NOMO-1 treated with dmso at 0.1 percent for 144 hours (cell line): ENCODE results near the gene MRPL23.

Experiments used
- DNase-seq: peaks from one replicate; lab custom pipeline; 2025; ENCODE audit not compliant: unreplicated experiment; lab: John Stamatoyannopoulos, UW

Gene MRPL23

DNA sequence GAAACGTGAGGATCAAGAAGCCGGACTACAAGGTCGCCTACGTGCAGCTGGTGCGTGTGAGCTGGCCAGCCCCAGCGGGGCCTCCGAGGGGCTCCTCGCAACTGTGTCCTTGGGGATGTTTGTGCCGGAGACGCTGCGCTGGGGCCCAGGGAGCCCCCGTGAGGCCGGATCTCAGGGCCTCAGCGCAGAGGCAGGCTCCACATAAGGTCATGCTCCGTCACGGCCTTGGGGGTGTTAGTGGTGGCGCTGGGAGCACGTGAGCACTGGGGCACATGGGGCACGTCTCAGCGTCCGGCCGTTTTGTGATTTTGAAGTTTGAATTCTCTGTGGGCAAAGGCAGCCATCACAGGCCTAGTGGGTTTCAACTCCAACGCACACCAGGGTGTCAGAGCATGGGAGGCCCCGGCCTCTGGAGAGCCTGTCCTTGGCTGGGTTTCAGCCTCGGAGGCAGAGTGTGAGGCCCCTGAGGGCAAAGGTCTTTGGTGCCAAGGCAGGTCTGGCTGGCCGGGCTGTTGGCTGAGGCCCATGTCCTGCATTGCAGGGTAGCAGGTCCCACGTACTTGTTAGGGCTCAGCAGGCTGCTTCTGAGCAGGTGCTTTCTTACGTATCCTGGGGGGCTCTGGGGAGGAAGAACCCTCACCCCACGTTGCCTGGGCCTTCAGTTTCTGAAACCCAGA, 5.8 kb downstream of the MRPL23 start:
- no peak for DNase-seq

DNA sequence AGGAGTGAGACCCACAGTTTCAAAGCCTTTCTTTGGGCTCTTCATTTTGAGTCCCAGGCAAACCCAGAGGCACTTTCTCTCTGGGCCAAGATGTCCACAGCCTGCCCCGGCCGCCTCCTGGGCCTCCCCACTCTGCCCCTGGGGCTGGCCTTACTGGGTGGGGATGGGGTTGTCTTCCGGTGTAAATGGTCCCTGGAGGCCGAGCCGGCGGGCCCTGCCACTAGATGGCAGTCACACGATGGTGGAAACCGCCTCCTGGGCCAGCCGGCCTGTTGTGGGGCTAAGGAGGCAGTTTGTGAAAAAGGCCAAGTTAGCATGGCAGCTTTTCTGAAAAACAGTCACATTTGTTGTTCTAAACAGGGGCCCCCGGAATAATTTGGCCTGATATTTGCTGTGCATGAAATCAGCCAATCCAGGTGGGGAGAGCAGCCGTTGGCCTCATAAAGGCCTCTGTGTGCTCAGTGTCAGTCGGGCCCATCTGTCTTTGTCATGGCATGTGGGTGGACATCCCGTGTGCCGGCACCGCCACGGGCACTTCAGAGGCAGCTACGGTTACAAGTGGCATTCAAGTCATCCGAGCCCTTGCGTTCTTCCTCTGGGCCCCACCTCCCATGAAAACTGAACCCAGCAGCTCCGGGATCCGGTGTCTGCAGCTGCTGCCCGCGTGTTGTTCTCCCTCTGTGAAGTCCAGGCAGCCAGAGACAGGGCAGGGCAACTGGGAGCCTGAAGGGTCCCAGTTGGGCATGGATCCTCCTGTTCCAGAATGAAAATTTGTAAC, 6.5 kb downstream of the MRPL23 start:
- DNase-seq, result no peak

DNA sequence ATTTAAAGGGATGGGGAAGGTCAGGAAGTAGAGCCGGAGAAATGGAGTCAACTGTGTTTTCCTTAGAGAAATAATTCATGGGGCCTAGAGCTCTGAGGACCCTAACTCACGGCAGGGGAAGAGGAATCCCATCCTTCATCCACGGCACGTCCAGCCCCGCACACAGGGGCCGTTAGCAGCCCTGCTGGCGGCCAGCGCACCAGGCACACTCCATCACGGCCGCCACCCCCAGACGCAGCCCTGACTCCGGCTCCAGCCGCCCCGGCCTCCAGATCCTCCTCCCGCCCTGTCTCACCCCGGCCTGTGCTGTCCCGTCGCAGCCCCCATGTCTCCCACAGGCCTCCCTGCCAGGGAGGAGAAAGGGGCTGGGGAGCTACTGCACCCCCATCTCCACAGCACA, 11.2 kb downstream of the MRPL23 start:
- no peak for DNase-seq

DNA sequence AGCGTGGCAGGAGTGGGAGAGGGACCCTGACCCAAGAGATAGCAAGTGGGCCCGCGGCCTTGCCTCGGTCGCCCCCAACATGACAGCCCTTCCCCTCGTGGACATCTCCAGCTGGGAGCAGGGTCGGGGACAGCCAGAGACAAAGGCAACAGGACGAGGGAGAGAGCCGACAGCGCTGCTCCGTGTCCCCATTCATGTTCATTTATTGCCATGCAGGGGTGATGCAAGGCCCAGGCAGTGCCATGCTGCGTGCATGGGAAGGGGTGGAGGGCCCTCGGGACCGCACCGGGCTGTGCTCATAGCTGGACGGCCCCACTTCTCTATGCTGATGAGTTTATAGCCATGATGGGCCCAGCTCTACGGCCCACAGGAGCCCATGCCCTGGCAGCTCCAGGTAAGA, 12.7 kb downstream of the MRPL23 start:
- no peak for DNase-seq

DNA sequence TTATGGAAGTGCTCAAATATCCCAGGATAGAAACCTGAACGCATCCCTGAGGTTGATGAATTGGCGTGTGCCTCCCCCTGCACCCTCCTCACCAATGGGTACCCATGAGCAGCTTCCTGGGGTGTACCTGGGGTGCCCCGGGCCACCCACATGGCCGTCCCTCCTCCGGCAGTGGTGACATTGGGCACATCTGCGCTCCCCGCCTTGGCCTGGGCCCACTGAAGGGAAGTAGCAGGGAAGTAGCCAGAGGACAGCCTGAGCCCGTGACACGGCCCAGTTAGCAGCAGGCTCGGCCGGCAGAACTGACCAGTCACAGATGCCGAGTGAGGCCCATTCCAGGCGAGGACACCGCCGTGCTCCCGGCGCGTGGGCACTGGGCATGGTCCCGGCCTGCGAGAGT, 16.7 kb downstream of the MRPL23 start:
- no peak for DNase-seq

DNA sequence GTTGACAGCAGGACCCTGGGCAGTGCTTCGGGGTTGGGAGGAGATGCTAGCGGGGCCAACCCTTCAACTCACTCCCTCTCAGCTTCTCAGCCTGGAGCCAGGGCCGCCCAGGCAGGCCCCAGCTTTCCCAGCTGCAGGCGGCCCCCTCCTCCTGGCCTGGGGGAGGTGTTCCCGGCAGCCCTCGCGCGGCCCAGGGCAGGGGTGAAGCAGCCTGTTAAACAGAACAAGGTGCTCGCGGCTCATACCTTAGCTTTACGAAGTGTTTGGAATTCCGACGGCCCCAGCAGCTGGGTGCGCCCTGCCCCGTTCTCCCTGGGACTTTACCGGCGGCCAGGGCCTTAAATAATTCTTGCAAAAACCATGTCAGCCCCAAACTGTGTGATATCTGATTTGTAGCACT, 17.2 kb downstream of the MRPL23 start:
- no peak for DNase-seq

DNA sequence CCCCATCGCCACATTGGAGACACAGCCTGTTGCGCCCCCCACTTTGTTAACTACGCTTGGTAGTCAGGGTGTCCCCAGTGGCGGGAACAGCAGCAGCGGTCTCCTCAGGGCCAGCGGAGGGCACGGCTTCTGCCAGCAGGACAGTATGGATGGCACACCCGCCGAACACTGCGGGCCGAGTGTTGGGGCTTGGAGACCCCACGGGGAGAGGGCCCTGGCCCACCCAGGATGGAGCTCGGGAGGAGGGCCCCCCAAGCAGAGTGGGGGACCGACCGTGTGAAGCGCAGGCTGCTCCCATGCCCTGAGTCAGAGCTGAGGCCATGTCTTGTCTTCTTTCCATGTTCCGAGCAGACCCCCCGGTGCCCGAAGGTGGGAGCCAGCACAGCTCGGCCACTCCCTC, 17.8 kb downstream of the MRPL23 start:
- DNase-seq, result no peak

DNA sequence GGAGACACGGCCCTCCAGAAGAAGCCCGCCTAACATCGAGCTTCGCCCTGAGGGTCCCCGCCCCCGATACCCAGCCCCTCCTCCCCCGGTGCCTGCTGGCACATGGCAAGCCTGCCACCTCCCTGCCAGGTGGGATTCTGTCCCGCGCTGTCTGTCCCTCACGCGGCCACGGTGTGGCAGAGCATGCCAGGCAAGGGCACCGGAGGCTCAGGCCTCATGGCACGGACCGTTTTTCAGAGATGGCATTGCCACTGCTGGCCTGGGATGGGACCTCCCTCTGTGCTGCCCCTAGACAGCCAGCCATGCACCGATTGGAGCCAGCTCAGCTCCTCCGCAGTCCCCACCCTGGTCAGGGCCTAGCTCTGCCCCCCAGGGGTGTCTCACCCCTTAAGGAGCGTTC, 19.4 kb downstream of the MRPL23 start:
- DNase-seq, result no peak

DNA sequence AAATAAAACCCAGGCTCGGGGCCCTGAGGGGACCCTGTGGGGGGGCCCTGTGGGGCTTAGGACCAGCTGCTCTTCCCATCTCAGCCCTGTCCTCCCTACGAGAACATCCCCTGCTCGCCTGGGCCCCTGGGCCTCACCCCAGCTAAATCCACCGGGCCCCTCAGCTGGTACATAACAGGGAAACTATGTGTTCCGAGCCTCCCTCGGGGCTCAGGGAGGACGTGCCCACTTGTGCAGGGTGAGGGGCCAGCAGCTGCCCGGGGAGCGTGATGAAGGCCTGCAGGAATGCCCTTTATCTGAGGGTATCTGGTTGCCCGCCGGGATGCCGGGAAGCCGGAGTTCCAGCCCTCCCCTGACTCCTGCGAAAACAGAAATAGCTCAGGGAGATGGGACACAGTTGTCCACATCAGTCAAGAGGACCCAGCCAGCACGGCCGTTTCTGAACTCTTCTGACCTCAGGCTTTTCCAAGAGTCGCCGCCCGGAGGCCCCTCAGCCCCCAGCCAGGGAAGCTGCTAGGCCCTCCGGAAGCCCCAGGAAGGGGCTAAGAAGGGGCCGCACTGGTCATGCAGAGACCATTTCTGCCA, 20.6 kb downstream of the MRPL23 start:
- DNase-seq, result no peak

DNA sequence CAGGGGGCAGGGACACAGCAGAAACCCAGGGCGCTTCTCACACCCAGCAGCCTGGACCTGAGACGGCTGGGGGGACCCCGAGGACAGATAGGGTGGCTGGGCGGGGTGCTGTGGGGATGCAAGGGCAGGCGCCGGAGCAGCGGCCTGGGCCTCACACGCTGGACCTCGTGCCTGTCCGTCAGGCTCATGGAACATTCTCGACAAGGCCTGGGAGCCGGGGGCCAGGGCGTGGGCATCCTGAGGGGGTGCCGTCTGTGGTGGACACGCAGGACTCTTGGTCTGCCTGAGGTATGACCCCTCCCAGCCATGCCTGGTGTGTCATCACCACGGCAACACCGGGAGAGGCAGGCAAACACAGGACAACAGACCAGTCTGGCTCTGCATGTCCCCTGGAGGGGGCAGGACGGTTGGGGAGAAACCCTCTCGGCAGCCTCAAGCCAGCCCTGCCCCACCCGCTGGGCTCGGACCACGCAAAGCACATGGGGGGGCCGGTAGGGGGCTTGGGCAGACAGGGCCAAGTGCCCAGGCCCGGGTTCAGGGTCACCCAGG, 21.4 kb downstream of the MRPL23 start:
- no peak for DNase-seq

DNA sequence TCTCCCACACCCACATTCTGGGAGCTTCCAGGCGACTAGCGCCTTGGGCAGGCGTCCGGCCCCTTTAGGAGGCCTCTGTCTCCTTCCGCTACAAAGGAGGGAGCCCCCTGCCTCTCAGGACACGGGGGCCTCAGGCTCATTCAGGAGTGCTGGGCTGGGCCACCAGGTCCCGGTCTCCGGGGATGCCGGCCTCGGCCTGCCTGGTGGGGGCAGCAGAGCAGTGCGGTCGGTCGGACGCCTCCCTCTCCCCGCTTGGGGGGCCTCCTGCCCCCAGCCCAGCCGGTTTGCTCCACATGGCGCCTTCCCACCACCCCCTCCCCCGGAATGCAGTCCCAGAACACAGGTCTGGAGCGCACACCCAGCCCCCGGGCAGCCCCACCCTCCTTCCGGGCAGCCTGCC, 21.9 kb downstream of the MRPL23 start:
- DNase-seq, result no peak

DNA sequence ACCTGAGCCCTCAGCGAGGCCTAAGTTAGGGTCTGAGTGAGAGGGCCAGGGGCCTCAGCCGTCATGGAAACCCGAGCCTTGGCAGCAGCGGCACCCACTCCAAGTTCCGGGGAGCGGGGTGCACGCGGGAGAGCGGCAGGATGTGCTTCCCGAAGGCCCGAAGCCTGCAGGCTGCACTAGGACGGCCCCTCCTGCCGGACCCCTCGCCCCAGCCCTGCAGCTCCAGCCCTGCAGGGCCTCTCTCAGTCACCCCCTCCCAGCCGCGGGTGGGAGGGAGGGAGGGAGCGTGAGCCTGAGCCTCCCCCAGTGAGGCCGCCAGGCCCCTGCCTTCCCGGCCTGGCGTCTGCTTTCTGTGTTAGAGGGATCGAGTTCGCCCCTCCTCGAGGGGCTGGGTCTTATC, 22.6 kb downstream of the MRPL23 start:
- no peak for DNase-seq

DNA sequence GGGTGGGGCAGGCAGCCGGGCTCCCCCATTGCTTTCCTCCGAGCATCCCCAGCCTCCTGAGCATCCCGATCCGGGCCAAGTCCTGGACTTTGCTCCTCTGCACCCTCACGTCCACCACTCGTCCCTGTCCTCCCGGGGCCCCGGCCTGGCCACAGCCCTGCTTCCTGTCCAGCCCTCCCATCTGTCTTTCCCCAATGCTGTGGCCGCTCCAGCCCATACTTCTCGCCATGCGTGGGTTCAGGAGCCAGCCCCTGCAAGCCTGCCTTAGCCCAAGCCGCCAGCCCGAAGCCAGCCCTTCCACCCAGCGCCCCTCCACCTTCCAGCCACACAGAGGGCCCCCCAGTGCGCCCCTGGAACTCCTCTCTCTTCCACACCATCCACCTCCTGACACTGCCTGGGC, 23.8 kb downstream of the MRPL23 start:
- DNase-seq, result no peak

DNA sequence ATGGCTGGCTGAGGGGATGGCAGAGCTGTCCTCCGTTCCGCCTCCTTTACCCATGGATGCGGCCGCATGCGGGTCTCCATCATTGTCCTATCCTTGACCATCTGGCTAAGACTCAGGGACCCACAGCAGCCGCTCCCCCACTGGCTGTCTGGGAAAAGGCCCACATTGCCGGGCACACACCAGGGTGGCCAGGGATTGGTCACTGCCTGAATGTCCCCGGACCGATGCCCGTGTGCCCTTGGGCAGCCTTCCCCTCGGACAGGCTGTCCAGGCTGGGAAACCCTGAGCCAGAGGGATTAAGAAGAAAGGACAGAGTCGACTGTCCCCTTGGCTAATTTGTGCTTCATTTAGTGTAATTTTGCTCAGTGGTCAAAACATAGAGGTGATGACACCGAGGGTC, 28.1 kb downstream of the MRPL23 start:
- no peak for DNase-seq

DNA sequence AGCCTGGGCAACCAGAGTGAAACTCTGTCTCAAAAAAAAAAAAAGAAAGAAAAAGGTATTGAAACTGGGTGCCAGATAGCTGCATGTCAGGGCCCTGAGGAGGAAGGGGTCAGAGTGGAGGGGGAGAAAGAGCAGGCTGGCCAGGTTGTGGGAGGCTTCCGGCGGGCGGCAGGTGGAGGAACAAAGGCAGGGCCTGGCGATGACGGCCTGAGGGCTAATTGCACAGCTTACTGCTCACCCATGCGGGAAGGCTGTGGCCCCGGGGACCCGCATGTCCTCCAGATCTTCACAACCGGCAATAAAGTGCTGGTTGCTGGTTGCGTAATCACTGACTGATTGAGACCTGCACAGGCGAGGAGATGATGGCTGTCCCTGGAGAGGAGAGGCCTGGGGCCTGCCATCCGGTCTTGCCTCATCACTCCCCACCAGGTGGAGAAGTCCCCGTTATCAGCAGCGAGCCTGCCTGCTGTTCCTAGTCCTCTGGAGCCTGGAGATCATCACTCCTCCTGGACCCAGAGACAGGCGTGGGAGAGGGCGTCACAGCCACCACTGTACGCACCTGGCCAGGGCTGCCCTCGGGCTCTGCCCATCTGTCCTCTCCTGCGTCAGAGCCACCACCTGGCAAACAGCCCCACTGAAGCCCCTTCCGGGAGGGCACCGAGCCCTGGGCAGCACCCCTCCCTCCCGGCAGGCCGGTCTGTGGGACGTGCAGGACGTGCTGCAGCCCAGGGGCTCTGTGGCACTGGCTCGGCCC, 31.8 kb downstream of the MRPL23 start:
- no peak for DNase-seq

DNA sequence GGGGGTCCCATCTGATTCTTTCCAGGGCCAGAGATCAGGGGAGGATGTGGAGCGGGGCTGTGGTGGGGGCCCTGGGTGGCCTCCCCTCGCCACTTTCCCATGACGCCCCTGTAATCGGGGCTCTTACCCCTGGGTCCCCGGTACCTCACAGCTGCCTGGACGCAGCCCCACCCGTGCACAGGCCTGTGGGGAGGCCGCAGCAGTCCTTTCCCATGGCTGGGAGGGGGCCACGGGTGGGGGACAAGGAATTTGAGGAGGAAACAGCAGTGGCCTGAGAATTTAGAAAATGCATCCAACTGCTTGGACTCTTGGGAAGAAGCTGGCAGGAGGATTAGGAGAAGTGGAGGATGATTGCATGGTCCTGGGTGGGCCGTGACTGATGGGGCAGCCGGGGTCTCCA, 32.5 kb downstream of the MRPL23 start:
- no peak for DNase-seq

DNA sequence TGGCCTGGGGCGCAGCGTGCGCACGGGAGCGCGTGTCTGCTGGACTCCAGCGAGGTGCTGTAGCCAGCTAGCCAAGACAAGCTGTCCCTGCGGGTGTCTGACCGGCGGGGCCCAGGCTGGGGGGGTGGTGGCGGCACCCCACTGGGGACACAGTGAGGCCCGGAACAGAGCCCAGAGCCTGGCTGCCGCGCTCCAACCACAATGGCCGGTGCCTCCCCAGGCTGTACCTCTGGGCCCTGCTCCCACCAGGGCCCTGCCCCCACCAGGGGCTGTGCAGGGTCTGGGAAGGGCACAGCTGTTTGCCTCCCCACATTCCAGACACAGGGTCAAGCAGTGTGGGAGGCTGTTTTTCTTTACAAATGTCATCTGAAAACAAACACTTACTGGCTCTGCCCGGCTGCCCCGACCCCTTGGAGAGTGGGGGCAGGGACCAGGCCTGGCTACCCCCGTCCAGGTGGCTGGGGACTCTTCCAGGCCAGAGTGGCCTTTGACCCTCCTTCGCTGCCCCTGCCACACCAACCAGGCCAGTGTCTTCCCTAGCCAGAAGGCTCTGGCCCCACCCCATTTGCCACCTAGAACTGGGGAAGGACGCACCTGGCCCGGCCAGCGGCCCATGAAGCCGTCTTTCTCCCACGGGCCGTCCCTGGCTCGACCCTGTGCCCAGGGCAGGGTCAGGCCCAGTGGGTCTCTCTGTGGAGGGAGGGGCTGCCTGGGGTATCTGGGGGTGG, 35.9 kb downstream of the MRPL23 start:
- no peak for DNase-seq

DNA sequence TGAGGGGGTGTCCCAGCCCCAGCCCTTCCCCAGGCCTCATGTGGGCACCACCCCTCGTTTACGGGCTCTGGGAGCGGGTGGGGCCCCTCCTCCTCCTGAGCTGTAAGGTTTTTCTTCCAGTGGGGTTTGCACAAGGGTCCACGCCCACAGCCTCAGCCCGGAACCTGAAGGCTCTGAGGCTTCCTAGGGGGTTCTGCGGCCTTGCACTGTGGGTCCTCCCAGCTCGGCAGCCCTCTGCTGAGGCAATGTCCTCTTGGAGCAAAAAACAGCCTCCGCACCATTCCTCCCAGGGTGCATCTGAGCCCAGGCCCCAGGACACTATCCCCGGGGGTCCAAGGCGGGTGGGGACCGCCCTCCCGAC, 36.4 kb downstream of the MRPL23 start:
- DNase-seq, result no peak

DNA sequence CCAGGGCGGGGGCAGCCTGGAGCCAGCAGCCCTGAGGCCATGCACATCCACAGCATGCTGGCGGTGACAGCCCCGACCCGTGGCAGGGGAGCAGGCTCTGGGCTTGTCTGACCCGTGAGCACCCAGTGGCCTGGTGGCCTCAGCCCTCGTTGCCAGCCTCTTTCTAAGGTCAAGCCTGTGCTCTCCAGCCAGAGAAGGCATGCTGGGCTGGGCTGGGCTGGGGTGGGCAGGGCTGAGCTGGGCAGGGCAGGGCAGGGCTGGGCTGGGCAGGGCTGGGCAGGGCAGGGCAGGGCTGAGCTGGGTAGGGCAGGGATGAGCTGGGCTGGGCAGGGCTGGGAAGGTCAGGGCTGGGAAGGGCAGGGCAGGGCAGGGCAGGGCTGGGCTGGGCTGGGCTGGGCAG, 39.9 kb downstream of the MRPL23 start:
- DNase-seq, result no peak

DNA sequence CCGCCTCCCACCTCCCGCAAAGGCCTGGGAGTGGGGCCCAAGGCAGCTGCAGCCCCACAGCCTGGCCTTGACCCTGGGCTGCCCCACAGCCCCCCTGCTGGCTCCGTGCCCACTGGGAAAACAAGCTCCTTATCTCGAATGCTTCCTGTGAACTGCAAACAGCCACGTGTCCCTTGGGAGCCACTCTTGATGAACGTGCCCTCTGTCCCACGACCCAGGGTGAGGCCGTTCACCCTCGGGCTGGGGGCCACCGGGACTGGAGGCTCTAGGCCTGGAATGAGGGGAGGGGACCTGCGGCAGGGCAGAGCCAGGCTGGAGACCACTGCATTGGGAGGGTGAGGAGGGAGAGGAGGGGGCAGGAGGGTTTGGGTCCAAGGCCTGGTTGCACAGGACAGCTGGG, 41.0 kb downstream of the MRPL23 start:
- no peak for DNase-seq
